Measurements from ENCODE around the gene MAP2K7. TPM values are rescaled to one million over a fixed set of nuclear protein-coding genes. Genes with fewer than 3 reads are reported as not detected.

Gene MAP2K7
- total and polyA plus RNA-seq, 2 of the 4 experiments (the other 2 are of a cell fraction), result 4.1 to 15.6 TPM

DNA sequence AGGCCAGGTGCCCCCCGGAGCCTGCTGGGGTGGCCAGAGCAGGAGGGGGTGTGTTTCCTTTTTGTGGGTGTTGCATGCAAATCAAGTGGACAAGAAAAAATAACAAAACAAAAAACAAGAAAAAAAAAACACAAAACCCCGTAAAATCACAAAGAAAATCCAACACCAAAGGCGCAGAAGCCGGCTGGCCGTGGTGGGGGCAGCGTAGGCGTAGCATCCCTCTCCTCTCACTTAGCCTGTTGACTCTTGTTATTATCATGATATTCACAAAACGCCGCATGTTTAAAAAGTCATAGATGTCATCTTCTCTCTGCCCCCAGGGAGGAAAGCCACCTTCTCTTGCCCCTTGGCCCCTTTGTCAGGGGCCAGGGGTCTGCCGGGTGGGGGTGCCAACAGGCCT is 10.0 kb downstream of the MAP2K7 start:
- no CpG with 5 or more reads among the region's 10 CpGs for WGBS, 2 experiments (ENCODE audit: extremely low coverage in 2 of 2, insufficient read length in 1 of 2)
- dilution Hi-C loops (cut with HindIII; ENCODE audit: low sequenced_read_pairs, unreplicated experiment) (no loop called here), in situ Hi-C loops (cut with MboI; ENCODE audit: low sequenced_read_pairs) (no loop called here), intact Hi-C loops (cut with micrococcal nuclease) (no loop called here)
- Histone ChIP-seq H3K9me3 (ENCODE audit: control insufficient read depth, insufficient read depth, low read length) (no peaks in the 10 kb centered on the region), H2AFZ (replicated peaks; ENCODE audit: low read length, poor library complexity) (no peak overlapping the region), H3K4ac (ENCODE audit: low read depth, low read length) (no peak overlapping the region), H2BK15ac (ENCODE audit: low read depth, low read length) (no peak overlapping the region), H3K9me1 (ENCODE audit: insufficient read depth, low read length) (no peaks in the 10 kb centered on the region), H3K14ac (replicated peaks; ENCODE audit: low read depth, low read length) (no peak overlapping the region), H3K9ac (ENCODE audit: low read depth, low read length) (no peak overlapping the region), H2BK120ac (ENCODE audit: low read depth, low read length) (no peak overlapping the region), H3K23ac (ENCODE audit: low read depth, low read length) (no peak overlapping the region), H3K4me3 (ENCODE audit: insufficient read depth, low read depth, low read length) (no peak overlapping the region), H3K27ac (ENCODE audit: insufficient read depth, low read length) (no peak overlapping the region), H3K27me3 (ENCODE audit: control insufficient read depth, insufficient read depth, low read length) (peaks cover 11% of the 10 kb centered on the region), H2BK20ac (ENCODE audit: low read depth, low read length) (no peak overlapping the region), H3K56ac (ENCODE audit: extremely low read depth, insufficient read depth, low read length) (no peak overlapping the region), H4K8ac (ENCODE audit: low read depth in 2 of 2, low read length in 2 of 2) (no peak overlapping the region), H3K36me3 (ENCODE audit: control insufficient read depth, insufficient read depth, low read length) (peaks cover 28% of the 10 kb centered on the region), H4K5ac (ENCODE audit: low read depth, low read length) (no peak overlapping the region), H3K4me2 (ENCODE audit: low read depth, low read length) (no peak overlapping the region), H2AK5ac (ENCODE audit: low read depth, low read length) (no peak overlapping the region), H4K20me1 (ENCODE audit: insufficient read depth, low read length) (peaks cover 8% of the 10 kb centered on the region; the same call in 1 of the 2 replicates), H3K18ac (ENCODE audit: low read depth, low read length) (no peak overlapping the region), H3K79me1 (ENCODE audit: low read depth in 1 of 2, low read length in 2 of 2) (peaks cover 0 to 4% of the 10 kb centered on the region in 2 experiments; a peak in 1 of 4 replicates), H2BK5ac (ENCODE audit: low read depth, low read length, poor library complexity, severe bottlenecking) (no peak overlapping the region), H4K91ac (ENCODE audit: insufficient read depth, low read depth, low read length) (no peak overlapping the region), H3K4me1 (ENCODE audit: control insufficient read depth, insufficient read depth, low read length) (peaks cover 10% of the 10 kb centered on the region; the same call in 1 of the 2 replicates), H2AK9ac (replicated peaks; ENCODE audit: low read depth, low read length, poor library complexity) (no peak overlapping the region)
- POLR2A ChIA-PET (ENCODE audit: unreplicated experiment), result no interaction called here
- DNase-seq (no peak), ATAC-seq (ENCODE audit: low read depth) (no peak)
- CTCF ChIA-PET, result no interaction called here
- BruUV-seq (replicated peaks), result no TSS peak
- TF ChIP-seq NFE2L2 (IDR thresholded peaks at IDR 0.05; ENCODE audit: low read depth, low read length) (no peak), POLR2A (IDR thresholded peaks at IDR 0.05; ENCODE audit: low read depth, low read length) (no peak), MAZ (IDR thresholded peaks at IDR 0.05; ENCODE audit: borderline replicate concordance, low read depth, low read length) (no peak), SMC3 (IDR thresholded peaks at IDR 0.05; ENCODE audit: low read depth, low read length) (no peak), CHD1 (IDR thresholded peaks at IDR 0.05; ENCODE audit: low read depth, low read length) (no peak), RFX5 (IDR thresholded peaks at IDR 0.05; ENCODE audit: low read depth, low read length) (no peak), RAD21 (IDR thresholded peaks at IDR 0.05; ENCODE audit: low read length) (no peak), CEBPB (IDR thresholded peaks at IDR 0.05; ENCODE audit: low read depth, low read length) (no peak), MAFK (IDR thresholded peaks at IDR 0.05; ENCODE audit: low read depth, low read length) (no peak)
- TF ChIP-seq, protein P1, sequence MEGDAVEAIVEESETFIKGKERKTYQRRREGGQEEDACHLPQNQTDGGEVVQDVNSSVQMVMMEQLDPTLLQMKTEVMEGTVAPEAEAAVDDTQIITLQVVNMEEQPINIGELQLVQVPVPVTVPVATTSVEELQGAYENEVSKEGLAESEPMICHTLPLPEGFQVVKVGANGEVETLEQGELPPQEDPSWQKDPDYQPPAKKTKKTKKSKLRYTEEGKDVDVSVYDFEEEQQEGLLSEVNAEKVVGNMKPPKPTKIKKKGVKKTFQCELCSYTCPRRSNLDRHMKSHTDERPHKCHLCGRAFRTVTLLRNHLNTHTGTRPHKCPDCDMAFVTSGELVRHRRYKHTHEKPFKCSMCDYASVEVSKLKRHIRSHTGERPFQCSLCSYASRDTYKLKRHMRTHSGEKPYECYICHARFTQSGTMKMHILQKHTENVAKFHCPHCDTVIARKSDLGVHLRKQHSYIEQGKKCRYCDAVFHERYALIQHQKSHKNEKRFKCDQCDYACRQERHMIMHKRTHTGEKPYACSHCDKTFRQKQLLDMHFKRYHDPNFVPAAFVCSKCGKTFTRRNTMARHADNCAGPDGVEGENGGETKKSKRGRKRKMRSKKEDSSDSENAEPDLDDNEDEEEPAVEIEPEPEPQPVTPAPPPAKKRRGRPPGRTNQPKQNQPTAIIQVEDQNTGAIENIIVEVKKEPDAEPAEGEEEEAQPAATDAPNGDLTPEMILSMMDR (conservative IDR thresholded peaks at IDR 0.05; ENCODE audit: low read depth, low read length), result no peak
- TF ChIP-seq, protein P2, sequence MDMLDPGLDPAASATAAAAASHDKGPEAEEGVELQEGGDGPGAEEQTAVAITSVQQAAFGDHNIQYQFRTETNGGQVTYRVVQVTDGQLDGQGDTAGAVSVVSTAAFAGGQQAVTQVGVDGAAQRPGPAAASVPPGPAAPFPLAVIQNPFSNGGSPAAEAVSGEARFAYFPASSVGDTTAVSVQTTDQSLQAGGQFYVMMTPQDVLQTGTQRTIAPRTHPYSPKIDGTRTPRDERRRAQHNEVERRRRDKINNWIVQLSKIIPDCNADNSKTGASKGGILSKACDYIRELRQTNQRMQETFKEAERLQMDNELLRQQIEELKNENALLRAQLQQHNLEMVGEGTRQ (IDR thresholded peaks at IDR 0.05; ENCODE audit: low read depth, low read length), result no peak
